ENCODE data around the gene ARSB.

ARSB gene

DNA sequence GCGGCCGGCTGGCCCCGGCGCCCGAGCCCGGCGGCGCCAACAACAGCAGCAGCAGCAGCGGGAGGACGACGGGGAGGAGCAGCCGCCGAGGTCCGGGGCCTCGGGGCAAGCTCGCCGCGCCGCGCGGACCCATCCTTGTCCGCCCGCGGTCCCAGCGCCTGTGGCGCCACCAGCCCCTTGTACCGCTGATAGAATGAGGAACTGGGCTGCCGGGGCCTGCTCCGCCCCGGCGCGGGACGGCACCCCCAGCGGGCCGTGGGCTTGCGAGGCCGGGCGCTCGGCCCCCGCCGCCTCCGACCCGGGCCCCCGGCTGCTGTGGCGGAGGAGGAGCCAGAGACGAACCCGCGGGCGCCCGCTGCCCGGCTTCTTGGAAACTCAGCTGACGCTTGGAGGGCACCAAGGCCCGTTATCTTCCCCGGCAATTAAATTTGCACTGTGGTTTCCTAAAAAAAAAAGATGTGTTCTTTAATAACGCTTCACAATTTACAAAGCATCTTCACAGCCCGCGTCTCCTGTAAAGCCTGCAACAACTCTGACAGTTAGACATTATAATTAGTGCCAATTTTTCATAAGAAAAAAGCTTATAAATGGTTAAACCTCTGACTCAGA, at the start of gene ARSB:
Gene ARSB (minus strand): TSS at position 195 of the 609 bp plus-strand sequence. CDS start 62 bp downstream, at position 133.
- no peak for DNase-seq

DNA sequence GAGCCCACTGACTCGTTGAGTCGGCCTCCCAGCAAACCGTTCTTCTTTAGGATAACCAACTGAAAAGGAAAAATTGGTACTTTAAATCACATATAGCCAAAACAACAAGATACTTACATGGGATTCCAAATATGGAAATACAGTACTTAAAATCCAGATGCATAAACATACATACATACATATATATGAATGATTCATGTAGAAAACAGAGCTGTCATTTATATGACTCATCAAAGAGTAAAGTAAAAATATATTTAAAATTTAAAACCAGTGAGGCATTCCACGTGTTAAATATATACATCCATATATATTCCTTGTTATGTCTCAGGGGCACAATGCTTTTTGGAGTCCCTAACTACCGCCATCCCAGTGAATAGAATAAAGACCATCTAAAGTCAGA, 47.7 kb upstream of the ARSB start:
- DNase-seq: no peak

DNA sequence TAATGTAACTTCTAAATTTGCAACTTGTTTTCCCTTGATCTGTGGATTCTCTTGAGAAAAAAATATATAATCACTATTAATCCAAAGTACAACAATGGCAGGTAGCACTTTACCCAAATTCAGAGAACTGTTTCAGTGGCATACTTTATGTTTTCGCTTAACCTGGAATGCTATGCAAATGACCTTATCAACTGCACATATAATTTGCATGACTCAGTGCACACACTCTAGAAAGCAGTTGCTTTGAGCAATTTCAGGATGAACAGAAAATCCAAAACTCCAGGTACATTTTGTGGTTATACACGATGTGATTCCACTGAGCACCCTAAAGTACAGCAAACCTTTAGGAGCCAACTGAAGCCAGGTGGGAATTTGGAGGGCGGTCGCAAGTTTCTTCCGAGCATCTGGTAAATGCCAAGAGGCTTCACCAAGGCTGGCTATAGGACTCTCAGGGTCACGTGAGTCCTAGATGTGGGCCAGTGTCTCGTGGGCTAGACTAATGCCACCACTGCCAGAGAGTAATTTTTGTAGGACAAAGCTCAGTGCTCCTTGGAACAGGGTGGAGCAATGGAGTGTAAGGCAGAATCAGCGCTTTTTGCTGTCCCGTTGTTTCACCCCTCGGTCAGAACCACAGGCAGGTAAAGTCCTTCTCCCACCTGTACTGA, 47.1 kb upstream of the ARSB start:
- no peak for DNase-seq

DNA sequence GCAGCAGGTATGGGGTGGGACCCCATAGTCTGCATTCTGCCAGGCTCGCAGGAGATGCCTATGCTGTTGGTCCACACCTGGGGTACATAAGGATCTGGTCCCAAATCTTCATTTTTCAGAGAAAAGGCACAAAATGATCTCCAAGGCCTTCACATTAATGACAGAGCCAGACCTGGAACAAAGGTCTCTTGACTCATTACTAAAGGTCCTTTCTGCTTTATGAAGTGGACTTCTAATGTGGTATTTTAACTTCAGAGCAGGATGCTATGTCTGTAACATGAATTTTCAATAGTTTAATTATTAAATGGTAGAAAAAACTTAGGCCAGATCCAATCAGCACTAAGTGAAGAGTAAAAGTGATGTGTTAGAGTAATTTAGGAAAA, 46.4 kb upstream of the ARSB start:
- no peak for DNase-seq

DNA sequence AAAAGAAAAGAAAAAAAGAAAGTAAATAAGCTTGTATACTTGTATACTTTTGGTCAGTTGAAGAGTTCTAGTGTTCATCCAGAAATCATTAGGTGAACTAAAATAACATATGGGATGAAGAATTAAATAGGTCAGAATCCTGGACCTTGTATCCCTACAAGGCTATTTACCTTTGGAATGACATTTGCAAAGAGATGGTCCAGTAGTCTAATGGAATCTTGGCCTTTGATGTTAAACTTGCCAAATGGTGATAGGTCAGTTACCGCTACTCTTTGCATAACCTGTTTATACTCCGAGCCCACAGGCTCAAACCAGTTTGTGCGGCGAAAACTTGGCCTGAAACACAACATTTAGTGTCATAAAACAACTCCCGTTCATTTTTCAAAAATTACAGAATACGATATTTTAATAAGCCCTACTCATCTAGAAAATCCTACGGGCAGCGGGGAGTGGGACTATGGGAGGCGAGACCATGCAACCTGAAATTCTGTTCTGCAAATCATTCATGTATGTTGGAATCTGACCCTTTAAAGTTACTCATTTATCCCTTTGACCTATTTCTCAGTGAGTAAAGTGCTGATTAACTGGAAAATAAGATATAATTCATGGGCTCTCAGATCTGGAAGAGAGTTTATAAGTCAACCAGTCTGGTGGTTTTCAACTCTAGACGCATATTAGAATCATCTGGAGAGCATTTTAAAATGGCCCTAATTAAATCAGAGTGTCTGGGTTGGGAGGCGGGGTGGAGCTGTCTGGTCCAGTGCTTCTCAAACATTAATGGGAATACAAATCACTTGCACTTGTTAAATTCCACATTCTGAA, 45.8 kb upstream of the ARSB start:
- DNase-seq: no peak

DNA sequence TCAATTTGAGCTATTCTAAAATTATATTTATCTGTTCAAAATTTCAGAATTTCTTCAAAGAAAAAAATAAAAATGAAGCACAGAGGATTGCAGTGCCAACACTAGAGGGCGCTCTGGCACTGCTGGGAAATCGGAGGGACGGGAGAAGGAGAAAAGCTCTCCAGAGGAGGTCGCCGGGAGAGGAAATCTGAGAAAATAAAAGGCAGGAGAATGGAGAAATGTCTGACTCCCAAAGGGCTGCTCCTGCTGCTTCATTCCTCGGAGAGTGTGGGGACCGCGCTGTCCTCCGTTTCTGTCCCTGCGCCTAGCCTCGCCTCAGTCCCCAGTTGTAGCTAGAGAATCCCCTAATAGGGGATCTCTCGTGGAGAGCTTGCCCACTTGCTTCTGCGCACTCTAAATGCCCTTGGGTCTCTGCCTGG, 40.0 kb upstream of the ARSB start:
- no peak for DNase-seq

DNA sequence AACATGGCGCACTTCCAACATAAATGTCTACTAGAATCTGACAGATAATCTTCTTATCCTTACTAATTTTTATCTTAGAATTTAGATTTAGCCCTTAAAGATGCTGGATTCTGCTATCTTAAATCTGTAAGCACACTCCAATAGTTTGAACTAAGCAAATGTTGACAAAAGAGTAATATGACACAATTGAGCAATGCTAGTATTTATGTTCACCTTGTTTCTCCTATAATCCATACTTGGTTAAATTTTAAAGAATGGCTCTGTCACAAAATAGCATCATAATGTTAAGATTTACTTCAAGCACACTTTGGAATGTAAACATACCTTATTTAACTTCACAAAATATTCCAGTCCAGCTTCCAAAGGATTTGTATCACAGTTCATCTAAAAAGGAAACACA, 38.8 kb upstream of the ARSB start:
- no peak for DNase-seq

DNA sequence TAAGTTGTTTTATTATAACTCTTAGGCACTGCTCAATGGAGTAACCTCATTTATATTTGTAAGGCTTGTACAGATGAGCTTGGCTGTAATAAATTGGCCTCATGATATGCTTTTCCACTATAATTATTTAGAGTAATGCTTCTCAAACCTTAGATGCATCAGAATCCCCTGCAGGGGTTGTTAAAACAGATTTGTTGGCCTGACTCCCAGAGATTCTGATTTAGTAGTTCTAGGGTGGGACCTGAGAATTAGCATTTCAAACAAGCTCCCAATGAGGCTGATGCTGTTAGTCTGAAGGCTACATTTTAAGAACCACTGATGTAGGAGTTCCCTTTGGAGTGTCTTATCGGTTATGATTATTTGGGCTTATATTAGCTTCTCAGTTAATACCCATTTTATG, 38.2 kb upstream of the ARSB start:
- no peak for DNase-seq

DNA sequence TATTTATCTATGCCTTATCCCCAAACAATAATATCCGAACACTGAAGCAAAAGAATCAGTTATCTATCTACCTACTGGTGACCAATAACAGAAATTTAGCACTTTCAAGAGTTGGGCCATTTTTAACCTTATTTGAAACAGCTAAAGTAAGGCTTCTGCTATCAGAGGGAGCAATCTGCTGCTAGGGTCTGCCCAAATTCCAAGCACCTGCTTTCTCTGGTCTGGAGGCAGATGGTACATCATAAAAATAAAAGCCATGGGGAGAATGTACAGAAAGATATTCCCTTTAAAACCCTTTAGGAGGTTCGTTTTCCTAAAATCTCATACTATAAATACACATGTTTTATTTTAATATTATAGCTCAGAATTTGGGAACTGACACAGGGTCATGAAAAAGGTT, 37.7 kb upstream of the ARSB start:
- no peak for DNase-seq

DNA sequence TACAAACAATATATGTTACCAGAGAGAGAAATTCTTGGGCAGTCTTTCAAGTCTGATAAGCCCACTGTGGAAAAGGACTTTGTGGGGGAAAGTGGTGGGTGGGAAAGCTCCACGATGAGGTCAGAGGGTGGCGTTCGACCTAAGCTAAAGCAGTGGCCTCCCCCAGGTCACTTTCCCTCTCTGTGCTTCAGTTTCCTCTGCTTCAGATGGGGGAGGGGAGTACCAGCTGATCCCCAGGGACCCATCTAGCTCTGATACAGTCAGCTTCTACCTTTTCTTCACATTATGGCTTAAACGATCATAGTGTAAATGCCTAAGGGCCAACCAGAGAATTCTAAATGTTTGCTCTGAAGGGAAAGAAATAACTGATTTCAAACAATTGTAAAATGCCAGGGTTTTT, 36.6 kb upstream of the ARSB start:
- no peak for DNase-seq

DNA sequence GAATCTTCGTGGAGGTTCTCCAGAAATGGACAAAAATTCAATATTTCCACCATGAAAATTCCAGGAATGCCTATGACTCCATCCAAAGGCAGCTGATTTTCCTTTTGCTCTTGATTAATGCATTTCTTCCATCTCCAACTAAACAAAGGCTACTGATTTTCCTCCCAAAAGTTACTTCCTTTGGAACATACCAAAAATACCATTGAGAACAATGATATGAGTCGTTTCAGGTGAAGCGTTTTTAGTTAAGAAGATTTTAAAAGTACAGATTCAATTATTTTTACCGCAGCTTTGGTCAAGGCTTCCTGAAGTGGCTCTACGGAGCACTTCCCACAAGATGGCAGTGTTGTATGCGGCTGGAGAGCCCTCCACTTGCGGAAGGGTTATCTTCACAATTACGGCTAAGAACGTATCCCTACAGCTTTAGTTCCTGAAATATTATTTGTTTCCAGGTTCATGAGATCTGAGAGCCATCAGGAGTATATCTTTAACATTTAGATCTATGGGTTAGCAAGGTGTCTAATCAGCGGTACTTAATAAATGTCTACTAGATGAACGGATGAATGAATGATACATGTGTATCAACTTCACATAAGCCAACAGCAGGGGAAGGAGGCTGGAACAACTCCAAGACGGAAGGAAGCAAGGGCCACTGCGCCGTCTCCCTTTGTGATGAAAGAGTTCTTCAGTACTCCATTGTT, 35.9 kb upstream of the ARSB start:
- no peak for DNase-seq

DNA sequence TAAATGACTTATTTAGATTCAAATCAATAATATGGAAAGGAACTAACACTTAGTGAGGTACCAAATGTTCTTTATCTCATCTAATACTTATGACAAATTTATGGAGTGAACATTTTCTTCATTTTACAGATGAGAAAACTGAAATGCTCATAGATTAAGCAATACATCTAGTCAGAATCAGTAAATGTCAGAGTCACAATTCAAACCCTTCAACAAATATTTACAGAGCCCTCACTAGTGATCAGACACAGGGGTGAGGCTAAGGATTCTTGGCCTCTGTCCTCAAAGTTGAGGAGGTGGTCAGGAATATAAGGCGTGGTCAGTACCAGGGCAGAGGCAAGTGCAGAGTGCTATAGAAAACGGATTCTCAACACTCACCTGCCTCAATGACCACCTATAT, 29.5 kb upstream of the ARSB start:
- DNase-seq: no peak

DNA sequence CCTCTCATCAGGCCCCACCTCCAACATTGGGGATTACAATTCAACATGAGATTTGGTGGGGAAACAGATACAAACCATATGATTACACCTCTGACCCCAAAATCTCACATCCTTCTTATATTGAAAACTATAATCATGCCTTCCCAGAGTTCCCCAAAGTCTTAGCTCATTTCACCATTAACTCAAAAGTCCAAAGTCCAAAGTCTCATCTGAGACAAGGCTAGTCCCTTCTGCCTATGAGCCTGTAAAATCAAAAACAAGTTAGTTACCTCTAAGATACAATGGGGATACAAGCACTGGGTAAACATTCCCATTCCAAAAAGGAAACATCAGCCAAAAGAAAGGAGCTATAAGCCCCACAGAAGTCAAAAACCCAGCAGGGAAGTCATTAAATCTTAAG, 26.8 kb upstream of the ARSB start:
- DNase-seq: no peak

DNA sequence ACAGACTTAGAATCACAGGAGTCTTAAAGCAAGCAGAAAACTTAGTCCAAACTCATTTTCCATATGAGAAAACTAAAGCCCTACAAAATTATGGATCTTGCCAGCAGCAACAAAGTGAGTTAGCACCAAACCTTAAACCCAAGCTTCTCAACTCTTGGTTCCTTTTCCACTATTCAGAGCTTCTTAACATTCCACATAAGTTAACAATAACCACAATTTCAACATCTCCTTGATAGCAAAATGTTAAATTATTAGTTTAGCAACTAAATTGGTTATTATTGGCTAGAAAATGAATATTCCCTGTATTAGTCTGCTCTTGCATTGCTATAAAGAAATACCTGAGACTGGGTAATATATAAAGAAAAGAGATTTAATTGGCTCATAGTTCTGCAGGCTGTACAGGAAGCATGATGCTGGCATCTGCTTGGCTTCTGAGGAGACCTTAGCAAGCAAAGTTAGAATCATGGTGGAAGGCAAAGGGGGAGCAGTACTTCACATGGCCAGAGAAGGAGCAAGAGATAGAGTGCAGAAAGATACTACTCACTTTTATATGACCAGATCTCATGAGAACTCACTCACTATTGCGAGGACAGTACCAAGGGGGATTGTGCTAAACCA, 26.2 kb upstream of the ARSB start:
- DNase-seq: no peak

DNA sequence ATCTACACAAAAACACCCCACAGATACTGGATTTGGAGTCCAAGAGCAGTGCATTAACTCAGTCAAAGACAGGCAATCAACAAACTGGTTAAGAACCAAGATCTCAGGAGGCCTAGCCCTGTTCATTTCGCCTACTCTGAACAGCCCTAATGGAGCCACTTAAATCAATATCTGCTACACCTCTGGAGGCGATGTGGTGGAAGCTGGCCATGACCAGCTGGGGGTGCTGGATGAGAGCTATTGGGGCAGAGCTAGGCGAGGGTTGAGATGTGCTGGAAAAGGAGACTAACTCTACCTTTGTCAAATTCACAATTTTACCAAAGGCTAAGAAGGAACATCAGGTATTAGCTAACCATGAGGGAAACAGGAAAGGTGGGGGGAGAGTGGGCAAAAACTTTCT, 23.3 kb upstream of the ARSB start:
- DNase-seq: no peak

DNA sequence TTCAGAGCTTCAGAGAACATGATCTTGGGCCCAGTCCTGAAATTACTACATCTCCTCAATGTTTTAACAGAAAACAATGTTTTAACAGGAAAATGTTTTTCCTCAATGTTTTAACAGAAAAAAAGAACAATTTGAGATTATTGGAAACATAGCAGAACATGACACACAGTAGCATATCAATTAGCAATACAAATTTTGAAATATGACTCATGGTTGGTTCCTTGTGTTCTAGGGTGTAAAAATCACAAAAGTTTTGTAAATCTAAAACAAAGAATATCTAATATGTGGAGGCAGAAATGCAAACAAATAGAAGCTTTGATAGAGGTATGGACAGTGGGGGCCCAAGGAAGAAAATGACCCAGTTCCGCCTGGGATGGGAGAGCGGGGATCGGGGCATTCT, 22.8 kb upstream of the ARSB start:
- no peak for DNase-seq

DNA sequence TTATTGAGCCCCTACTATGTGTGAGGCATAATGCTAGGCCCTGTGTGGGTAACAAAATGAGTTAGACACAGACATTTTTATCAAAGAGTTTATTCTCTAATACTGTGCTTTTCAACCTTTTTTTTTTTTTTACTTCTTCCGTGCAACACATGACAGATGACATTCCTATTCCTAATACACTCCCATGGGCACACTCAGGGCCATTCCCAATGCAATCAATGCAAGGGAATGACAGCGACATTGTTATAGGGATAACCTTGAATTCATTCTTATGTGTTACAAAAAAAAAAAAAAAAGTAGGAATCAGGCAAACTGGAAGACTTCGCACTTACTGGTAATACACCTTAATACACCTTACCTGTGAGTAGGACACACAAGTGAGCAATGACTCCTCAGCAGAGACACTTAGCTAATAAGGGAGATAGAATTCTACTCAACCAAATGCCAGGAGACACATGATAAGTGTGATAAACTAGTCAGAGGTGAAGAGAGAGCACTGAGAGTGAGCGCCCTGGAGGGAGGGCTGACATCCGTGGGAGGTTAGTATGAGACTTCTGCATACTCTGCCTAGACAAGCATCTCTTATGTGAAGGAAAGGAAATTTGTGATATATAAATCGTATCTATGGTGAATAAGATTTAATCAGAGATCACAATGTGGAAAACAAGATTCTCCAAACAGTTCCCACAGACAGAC, 21.0 kb upstream of the ARSB start:
- no peak for DNase-seq

DNA sequence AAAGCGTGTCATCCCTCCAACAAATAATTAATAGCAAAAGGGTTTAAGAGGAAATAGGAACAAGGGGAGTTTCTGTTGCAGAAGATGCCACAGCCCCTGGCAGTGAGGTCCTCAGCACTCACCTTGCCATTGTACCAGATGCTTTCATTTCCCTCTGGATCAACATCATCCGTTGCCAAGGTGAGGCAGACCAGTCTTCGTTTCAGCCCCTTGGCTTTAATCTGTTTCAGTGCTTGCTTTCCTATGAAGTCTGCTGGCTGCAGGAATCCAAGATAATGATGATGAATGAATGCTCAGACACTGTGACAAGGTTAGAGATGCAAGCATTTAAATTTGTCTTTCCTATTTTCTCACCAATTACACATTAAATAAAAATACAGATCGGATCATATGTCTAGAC, 20.0 kb upstream of the ARSB start:
- no peak for DNase-seq

DNA sequence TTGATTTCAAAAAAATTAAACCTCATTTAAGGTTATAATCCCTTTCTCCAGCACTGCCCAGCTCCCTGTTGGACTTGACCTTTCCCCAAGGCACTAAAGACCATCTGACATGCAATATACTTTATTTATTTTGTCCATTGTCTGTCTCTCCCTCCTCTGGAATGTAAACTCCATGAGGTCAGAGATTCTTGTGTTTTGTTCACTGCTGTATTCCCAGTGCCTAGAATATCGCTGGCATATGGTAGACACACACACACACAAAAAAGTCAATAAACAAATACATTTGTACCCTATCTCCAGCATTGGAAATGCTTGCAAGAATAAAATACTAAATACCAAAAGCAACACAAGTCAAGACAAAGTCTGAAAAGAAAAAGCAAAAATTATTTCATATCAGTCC, 17.3 kb upstream of the ARSB start:
- DNase-seq: no peak

DNA sequence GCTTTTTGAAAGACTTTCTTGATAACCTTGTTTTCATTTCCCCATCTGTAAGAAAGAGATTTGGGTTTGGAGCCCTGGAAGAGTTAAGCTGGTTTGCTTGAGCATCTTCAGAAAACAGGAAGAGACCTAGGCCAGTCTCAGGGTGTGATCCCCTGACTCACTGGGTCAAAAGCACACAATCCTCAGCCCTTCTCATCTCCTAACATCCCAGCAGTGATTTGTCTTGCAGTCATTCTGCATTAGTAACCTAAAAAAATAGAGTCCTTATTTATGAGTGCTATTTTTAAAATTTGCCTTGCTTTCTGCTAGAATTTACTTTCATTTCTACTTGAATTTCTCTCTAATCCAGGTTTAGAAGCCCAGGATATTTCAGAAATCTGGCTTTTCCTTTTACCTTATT, 16.4 kb upstream of the ARSB start:
- DNase-seq: no peak

DNA sequence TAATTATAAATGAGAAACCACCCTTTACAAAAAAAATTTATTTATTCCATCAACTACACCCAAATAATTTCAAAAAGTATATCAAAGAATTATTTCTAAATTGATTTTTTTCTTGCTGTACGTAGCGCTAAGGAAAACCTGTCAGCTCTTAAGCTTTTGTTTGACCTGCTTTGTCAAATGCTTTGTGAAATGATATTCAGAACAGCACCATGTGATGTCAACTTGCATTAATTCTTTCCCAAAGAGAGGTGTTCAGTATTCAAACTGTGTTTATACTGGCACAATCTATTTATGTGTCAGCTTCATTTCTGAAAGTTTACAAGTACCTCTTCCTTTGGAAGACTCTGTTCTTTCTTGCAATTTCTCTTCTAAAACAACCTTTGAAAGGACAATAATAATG, 12.0 kb upstream of the ARSB start:
- no peak for DNase-seq

DNA sequence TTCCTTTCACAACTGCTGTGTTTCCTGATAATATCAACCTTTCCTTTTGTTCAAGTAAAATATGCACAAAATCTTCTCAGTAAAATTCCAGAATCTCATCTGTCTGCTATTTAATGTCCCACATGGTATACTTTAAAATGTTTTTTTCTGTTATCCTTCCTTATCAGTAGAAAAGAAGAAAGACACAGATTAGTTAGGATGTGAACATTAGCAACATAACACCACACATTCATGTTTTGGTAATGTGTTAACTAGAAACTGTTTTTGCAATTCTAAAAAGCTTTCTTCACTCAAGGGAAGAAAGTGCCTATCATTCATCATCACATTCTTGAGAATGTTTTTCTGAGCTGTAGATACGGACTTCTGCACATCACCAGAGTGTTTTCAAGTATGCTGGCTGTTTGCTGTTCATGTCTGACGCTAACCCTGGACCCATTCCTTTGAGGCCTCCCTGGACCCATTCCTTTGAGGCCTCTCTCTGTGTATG, 10.5 kb upstream of the ARSB start:
- no peak for DNase-seq
